GM12878 (cell line): Measurements from ENCODE around the gene NOL12. TPM values are rescaled to one million over a fixed set of nuclear protein-coding genes. Genes with fewer than 3 reads are reported as not detected.

Experiments
- ATAC-seq: fragments of 200-7000 bp; cut with Tn5 transposase; 3 replicates; pipeline ENCODE4 v1.9.1; 2020; ENCODE audit warnings: mild to moderate bottlenecking, moderate library complexity
- BruUV-seq: library from RNA; stranded (reverse); fragments of 400-500 nt; replicated peaks from 2 replicates; lab custom pipeline; 2021; lab: Mats Ljungman, UMichigan
- CTCF ChIA-PET: fragments of 300-600 bp; sonication (Branson Sonifier 250); formaldehyde crosslinking; extraction: SDS; loops from one replicate; lab custom pipeline; 2021; ENCODE audit warnings: inconsistent platforms; lab: Yijun Ruan, JAX
- POLR2A ChIA-PET: fragments of 350-600 bp; formaldehyde crosslinking; extraction: SDS; loops from one replicate; lab custom pipeline; 2021; ENCODE audit warnings: inconsistent platforms; lab: Charles Lee
- RAD21 ChIA-PET: fragments of 300-600 bp; sonication (Branson Sonifier 250); formaldehyde crosslinking; loops from one replicate; lab custom pipeline; 2023; ENCODE audit warnings: antibody characterized with exemption; ENCODE audit not compliant: unreplicated experiment; lab: Charles Lee
- SMC1A ChIA-PET: fragments of 300-600 bp; sonication (Branson Sonifier 250); formaldehyde crosslinking; loops from one replicate; lab custom pipeline; 2023; ENCODE audit not compliant: unreplicated experiment, uncharacterized antibody; lab: Charles Lee
- DNase-seq: peaks from one replicate; pipeline ENCODE4 v3.0.0-alpha.2; 2011; ENCODE audit warnings: low read depth, low spot score
- FAIRE-seq: peaks from 3 replicates; lab custom pipeline; 2011; peaks lifted over from hg19 to GRCh38; lab: Jason Lieb, UNC
- H2AFZ ChIP-seq: 2 replicates; pipeline ENCODE4 v1.6.0; 2011; ENCODE audit warnings: low read depth, low read length, control low read depth; ENCODE audit not compliant: control insufficient read depth
- H3K27ac ChIP-seq: 2 replicates; pipeline ENCODE4 v1.5.1; 2011; ENCODE audit warnings: control low read depth; ENCODE audit not compliant: control insufficient read depth, insufficient read depth
- H3K27me3 ChIP-seq, 2 experiments: replicated peaks in 1 of 2; 2 replicates each; pipeline versions ENCODE4 v1.6.0 to v1.6.1; 2011; ENCODE audit warnings: low read length in 1 of 2; ENCODE audit not compliant: control insufficient read depth in 2 of 2, insufficient read depth in 2 of 2
- H3K36me3 ChIP-seq, 2 experiments: 2 replicates each; pipeline ENCODE4 v1.5.1; 2011; ENCODE audit warnings: low read length in 1 of 2; ENCODE audit not compliant: control insufficient read depth in 2 of 2, insufficient read depth in 2 of 2
- H3K4me1 ChIP-seq: 2 replicates; pipeline ENCODE4 v1.6.1; 2011; ENCODE audit warnings: mild to moderate bottlenecking, low read length, moderate library complexity, mixed read lengths; ENCODE audit not compliant: control insufficient read depth, insufficient read depth
- H3K4me2 ChIP-seq: 2 replicates; pipeline ENCODE4 v1.6.0; 2011; ENCODE audit warnings: control low read depth; ENCODE audit not compliant: control insufficient read depth, insufficient read depth
- H3K4me3 ChIP-seq: fragments of 200-600 bp; sonication (generic); 2 replicates; pipeline ENCODE4 v1.5.1; 2016
- H3K79me2 ChIP-seq: 2 replicates; pipeline ENCODE4 v1.6.0; 2011; ENCODE audit warnings: low read length; ENCODE audit not compliant: control insufficient read depth, insufficient read depth
- H3K9ac ChIP-seq: 2 replicates; pipeline ENCODE4 v1.8.0; 2011; ENCODE audit warnings: low read length, control low read depth, mixed read lengths; ENCODE audit not compliant: control insufficient read depth, insufficient read depth
- H3K9me3 ChIP-seq: replicated peaks from 3 replicates; pipeline ENCODE4 v1.5.1; 2011; ENCODE audit warnings: mild to moderate bottlenecking, low read length; ENCODE audit not compliant: control insufficient read depth, insufficient read depth
- H4K20me1 ChIP-seq: 2 replicates; pipeline ENCODE4 v1.6.0; 2011; ENCODE audit not compliant: control insufficient read depth, insufficient read depth
- GATAD2B ChIP-seq: fragments of 450-650 bp; conservative IDR thresholded peaks from 2 replicates; pipeline ENCODE4 v1.6.1; 2017; ENCODE audit warnings: low read depth, mild to moderate bottlenecking, moderate library complexity
- JUND ChIP-seq: IDR thresholded peaks from 2 replicates; pipeline ENCODE4 v1.6.1; 2012; ENCODE audit warnings: low read depth, mild to moderate bottlenecking, low read length, improper control_type of control experiment, moderate library complexity
- RUNX3 ChIP-seq: IDR thresholded peaks from 2 replicates; pipeline ENCODE4 v1.6.1; 2012; ENCODE audit warnings: low read length, inconsistent platforms
- SPI1 ChIP-seq: IDR thresholded peaks from 2 replicates; pipeline ENCODE4 v1.6.1; 2011; ENCODE audit warnings: low read depth, mild to moderate bottlenecking, low read length, moderate library complexity, borderline replicate concordance; ENCODE audit not compliant: insufficient read depth
- WGBS: methylation state at CpG from one replicate; pipeline ENCODE4 v1.1.6; 2016; ENCODE audit warnings: low lambda C conversion rate; ENCODE audit not compliant: insufficient replicate concordance, insufficient coverage; ENCODE audit errors: missing lambda C conversion rate; 5-methylcytosine and 5-hydroxymethylcytosine counted together
- in situ Hi-C: fragments of 300-500 bp; cut with MboI; formaldehyde crosslinking; loops from 9 replicates; pipeline ENCODE4 v1.14.3; 2018; ENCODE audit warnings: mixed read lengths
- intact Hi-C: fragments of 100-400 bp; cut with micrococcal nuclease; formaldehyde crosslinking; loops from one replicate; pipeline ENCODE4 v1.14.2; 2022; ENCODE audit not compliant: unreplicated experiment
- polyA plus RNA-seq, 11 experiments: library from polyadenylated mRNA; depleted of rRNA in 4 of 11; unstranded in 6 of 11; stranded (reverse) in 5 of 11; fragments of >200 nt; fragmentation: Nextera tagmentation in 4 of 11; fragmentation: Illumina TruSeq in 1 of 11; extraction: Ambion mirVana in 4 of 11; extraction: Trizol in 1 of 11; gene quantifications; 1 replicate in 1 of 11; 2 replicates in 10 of 11; pipeline versions ENCODE4 v1.2.1 to v1.2.3, GENCODE V29; 2011 to 2016; ENCODE audit warnings: inconsistent platforms in 2 of 11, missing spikeins in 2 of 11, low read depth in 1 of 11
- total RNA-seq, 4 experiments: library from RNA; depleted of rRNA in 3 of 4; stranded (reverse); fragments of >200 nt in 3 of 4; fragmentation: Illumina TruSeq in 1 of 4; extraction: Trizol in 1 of 4; gene quantifications; 2 replicates each; pipeline versions ENCODE4 v1.2.1 to v1.2.3, GENCODE V29; 2013 to 2021
- TF ChIP-seq, protein P1 (sequence below): fragments of 450-650 bp; IDR thresholded peaks from 2 replicates; pipeline ENCODE4 v1.6.1; 2017; ENCODE audit warnings: mild to moderate bottlenecking, moderate library complexity
- TF ChIP-seq, protein P2 (sequence below): fragments of 450-650 bp; IDR thresholded peaks from 2 replicates; pipeline ENCODE4 v1.6.1; 2017; ENCODE audit warnings: low read depth, mild to moderate bottlenecking, moderate library complexity

The NOL12 gene
- total and polyA plus RNA-seq, 10 of the 15 experiments (the other 5 are each of a cell fraction or from before 2014, with no cell fraction given), result 3.3 to 69.4 (median 41.1) TPM

DNA sequence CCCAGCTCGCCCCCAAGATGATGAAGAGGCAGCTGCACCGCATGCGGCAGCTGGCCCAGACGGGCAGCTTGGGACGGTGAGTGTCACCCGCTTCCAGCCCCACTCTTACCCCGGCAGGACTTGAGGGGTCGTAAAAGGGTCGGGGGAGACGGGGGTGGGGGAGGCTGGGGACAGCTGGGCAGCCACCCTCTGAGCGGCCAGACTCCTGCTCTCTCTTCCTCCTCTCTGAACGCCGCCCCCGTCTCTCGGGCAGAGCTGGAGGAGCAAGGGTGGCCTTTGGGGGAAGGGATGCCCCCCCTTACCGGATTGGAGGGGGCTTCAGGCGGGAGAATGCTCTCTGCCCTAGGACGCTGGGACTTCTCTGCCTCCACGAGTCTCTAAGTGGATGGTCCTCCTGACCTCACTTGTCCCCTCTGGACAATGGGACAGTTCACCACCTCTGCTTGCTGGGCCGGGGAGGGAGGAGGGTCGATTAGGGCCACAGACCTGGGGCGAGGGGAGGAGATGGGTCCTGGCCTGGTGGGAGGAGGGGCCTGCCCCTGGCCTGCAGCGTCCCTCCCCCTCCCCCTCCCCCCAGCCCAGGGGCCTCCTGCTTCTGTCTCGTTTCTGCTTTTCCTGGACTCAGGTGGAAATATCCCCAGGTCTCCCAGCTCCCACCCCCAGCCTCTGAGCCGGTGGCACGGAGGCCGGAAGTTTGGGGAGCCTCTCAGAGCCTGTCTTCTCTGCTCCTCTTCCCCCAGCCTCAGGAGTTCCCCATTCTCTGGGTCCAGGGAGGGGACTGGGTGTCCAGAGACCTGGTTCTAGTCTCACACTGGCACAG, 46.2 kb upstream of the NOL12 start (continued):
- TF ChIP-seq, protein P1, sequence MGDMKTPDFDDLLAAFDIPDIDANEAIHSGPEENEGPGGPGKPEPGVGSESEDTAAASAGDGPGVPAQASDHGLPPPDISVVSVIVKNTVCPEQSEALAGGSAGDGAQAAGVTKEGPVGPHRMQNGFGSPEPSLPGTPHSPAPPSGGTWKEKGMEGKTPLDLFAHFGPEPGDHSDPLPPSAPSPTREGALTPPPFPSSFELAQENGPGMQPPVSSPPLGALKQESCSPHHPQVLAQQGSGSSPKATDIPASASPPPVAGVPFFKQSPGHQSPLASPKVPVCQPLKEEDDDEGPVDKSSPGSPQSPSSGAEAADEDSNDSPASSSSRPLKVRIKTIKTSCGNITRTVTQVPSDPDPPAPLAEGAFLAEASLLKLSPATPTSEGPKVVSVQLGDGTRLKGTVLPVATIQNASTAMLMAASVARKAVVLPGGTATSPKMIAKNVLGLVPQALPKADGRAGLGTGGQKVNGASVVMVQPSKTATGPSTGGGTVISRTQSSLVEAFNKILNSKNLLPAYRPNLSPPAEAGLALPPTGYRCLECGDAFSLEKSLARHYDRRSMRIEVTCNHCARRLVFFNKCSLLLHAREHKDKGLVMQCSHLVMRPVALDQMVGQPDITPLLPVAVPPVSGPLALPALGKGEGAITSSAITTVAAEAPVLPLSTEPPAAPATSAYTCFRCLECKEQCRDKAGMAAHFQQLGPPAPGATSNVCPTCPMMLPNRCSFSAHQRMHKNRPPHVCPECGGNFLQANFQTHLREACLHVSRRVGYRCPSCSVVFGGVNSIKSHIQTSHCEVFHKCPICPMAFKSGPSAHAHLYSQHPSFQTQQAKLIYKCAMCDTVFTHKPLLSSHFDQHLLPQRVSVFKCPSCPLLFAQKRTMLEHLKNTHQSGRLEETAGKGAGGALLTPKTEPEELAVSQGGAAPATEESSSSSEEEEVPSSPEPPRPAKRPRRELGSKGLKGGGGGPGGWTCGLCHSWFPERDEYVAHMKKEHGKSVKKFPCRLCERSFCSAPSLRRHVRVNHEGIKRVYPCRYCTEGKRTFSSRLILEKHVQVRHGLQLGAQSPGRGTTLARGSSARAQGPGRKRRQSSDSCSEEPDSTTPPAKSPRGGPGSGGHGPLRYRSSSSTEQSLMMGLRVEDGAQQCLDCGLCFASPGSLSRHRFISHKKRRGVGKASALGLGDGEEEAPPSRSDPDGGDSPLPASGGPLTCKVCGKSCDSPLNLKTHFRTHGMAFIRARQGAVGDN, result no peak
- no peak for TF ChIP-seq JUND

DNA sequence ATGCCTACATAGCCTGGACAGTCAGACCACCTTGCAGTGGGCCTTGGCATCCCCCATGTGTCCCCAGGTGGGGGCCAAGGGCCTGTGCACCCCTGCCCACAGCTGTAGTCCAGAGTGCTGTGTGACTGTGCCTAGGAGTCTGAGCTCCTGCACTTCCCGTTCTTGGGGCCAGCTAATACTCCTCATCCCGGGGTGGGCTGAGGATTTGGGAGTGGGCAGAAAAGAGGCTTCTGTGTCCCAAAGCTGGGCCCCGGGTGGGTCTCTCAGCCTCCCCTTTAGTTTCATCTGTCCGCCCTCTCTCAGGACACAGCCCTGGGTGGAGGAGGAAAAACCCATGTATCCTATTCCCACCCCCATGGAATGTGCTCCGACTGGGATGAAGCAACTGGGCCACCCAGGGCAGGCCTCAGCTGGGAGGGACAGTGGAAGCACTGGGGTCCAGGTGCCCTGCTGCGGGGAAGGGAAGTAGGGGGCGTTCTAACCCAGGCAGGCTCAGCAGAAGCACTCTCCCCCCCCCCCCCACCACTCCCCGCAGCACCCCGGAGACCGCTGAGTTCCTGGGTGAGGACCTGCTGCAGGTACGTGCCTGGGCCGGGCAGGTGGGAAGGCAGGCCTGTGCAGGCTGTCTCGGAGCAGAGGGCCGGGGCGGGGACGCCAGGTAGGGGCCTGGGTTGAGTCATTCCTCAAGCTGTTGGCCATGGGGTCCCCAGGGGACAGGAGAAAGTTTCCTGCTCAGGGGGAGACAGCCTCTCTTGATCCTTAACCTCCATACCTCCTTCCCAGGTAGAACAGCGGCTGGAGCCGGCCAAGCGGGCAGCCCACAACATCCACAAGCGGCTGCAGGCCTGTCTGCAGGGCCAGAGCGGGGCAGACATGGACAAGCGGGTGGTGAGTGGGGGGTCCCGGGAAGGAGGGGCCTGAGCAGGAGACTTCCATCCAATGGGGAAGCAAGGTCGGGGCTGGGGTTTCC, 45.3 kb upstream of the NOL12 start:
- ATAC-seq, result no peak
- no peak for FAIRE-seq
- H3K9ac ChIP-seq, result peak overlapping the region; percentile 87
- no TSS peak for BruUV-seq
- ChIA-PET CTCF (interaction anchor here (1.7 to 15.9 kb wide), 7 partner anchors 7 to 49 kb away, joined by 3 to 396 read pairs (median 125); partner anchors contain the start of genes GGA1, LGALS1, NOL12 and PDXP), POLR2A (interaction anchor here (0.6 to 6.0 kb wide), 9 partner anchors 11 to 45 kb away, joined by 3 to 96 read pairs (median 7); partner anchors contain the start of genes GGA1, NOL12 and PDXP), RAD21 (interaction anchor here (0.6 to 10.1 kb wide), 10 partner anchors 7 to 354 kb away, joined by 3 to 173 read pairs (median 34); partner anchors contain the start of genes GGA1, LGALS1 and PDXP), SMC1A (interaction anchor here (0.9 to 8.6 kb wide), 10 partner anchors 8 to 50 kb away, joined by 3 to 108 read pairs (median 6); partner anchors contain the start of genes GGA1, LGALS1 and PDXP)
- H3K4me1 ChIP-seq, result peaks cover 53% of the 10 kb centered on the region
- H3K9me3 ChIP-seq, result no peaks in the 10 kb centered on the region
- no peak overlapping the region for H2AFZ ChIP-seq
- no peak for DNase-seq
- no peaks in the 10 kb centered on the region for H3K27me3 ChIP-seq
- H3K4me3 ChIP-seq, result peak overlapping the region; percentile 96
- H3K36me3 ChIP-seq, result peaks cover 9 to 18% of the 10 kb centered on the region in 2 experiments; a peak in 3 of 4 replicates
- in situ Hi-C loops (no loop called here), intact Hi-C loops (no loop called here)
- H3K4me2 ChIP-seq, result peak overlapping the region; percentile 79
- WGBS, result 61% methylated on average over 20 of the region's 24 CpGs
- TF ChIP-seq SPI1 (peak; percentile 7; the same call in 1 of the 2 replicates), GATAD2B (peak; percentile 10; the same call in 1 of the 2 replicates), RUNX3 (no peak)
- TF ChIP-seq, protein P2, sequence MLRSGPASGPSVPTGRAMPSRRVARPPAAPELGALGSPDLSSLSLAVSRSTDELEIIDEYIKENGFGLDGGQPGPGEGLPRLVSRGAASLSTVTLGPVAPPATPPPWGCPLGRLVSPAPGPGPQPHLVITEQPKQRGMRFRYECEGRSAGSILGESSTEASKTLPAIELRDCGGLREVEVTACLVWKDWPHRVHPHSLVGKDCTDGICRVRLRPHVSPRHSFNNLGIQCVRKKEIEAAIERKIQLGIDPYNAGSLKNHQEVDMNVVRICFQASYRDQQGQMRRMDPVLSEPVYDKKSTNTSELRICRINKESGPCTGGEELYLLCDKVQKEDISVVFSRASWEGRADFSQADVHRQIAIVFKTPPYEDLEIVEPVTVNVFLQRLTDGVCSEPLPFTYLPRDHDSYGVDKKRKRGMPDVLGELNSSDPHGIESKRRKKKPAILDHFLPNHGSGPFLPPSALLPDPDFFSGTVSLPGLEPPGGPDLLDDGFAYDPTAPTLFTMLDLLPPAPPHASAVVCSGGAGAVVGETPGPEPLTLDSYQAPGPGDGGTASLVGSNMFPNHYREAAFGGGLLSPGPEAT, result 0 out of 2 replicates have a peak, but pooled peaks have one; percentile 24
- no peaks in the 10 kb centered on the region for H4K20me1 ChIP-seq
- H3K79me2 ChIP-seq, result peaks cover 27% of the 10 kb centered on the region
- peak overlapping the region; percentile 86 for H3K27ac ChIP-seq
